Islet of Langerhans (tissue), 1 donor: ENCODE data around the gene GRK7.
A peak's percentile ranks its signal among the peaks of the same experiment; 100 is the strongest.

Experiments
- FAIRE-seq: peaks from one replicate; lab custom pipeline; 2011; peaks lifted over from hg19 to GRCh38; lab: Jason Lieb, UNC

The GRK7 gene, protein sequence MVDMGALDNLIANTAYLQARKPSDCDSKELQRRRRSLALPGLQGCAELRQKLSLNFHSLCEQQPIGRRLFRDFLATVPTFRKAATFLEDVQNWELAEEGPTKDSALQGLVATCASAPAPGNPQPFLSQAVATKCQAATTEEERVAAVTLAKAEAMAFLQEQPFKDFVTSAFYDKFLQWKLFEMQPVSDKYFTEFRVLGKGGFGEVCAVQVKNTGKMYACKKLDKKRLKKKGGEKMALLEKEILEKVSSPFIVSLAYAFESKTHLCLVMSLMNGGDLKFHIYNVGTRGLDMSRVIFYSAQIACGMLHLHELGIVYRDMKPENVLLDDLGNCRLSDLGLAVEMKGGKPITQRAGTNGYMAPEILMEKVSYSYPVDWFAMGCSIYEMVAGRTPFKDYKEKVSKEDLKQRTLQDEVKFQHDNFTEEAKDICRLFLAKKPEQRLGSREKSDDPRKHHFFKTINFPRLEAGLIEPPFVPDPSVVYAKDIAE (N-terminal part only)

DNA sequence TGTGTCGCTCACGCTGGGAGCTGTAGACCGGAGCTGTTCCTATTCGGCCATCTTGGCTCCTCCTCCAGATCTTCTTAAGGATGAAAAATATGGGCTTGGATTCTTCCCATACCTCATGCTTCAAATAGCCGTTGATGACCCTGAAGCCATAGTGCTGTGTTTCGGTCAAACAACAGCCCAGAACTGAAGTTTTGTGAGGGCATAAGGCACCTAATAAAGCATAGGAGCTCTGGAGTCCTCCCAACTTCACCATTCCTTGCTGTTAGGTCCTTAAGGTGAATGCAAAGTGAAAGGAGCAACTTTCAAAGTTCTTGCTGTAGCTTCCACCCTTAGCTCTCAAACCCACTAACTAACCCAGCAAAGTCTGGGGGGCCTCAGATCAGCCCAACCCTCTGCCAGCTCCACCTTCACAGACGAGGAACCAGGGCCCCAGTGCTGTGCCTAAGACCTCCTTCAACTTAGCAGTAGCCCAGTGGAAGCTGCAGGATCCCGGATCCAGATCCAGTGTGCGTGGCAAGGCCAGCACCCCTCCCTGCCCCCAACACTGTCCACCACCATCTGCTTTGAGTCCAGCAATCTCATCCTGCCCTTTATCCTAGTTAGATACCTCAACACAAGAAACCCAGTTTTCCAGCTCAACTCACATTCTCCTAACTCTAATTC lies at the start of gene GRK7:
Gene GRK7 (plus strand): TSS at position 321 of the 663 bp plus-strand sequence. CDS start 14,877 bp downstream, outside the sequence.
- FAIRE-seq = no peak

DNA sequence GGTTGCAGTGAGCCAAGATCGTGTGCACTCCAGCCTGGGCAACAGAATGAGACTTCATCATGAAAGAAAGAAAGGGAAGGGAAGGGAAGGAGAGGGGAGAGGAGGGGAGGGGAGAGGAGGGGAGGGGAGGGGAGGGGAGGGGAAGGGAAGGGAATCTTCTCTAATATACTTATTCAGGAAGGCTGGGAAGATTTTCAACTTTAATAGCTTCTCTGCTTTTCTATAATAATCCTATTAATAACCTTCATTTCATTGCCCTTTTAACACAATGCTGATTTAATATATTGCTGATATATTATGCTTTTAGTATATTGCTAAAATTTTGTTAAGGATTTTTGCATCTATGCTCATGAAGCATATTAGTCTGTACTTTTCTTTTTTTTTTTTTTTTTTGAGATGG lies 48.5 kb upstream of the GRK7 start:
- no peak for FAIRE-seq

DNA sequence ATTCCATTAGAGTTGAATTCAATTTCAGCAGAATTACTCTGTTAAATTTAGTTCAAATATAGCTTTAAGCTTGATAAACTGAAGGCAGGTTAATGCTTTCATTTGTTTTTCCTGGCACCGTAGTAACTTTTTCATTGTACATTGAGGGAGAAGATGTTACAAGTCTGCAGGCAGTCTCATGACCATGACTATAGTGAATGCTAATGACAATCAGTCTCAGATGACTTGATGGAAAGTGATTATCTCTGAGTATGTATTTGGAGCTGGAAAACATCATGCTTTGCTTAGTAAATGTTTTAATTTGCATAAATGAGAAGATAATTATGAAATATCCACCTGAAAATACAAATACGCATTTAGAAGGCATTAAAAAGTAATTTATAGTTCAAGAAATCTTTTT lies 41.1 kb upstream of the GRK7 start:
- FAIRE-seq = no peak

DNA sequence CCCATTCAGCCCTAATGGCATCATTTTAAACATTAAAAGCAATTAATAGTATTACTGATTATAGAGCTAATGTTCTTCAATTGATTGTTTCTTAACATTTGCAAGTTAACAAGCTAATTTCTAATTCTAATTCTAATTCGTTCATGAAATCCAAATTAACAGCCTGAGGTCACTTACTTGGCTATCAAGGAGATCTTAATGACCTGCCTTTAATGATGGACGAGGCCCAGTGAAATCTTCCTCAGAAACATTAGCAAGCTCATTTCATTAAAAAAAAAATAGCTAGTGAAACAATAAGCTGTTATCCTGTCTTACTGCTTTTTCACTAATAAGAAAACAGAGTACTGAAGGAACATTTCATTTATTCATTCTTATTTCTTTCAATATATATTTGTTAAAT lies 40.6 kb upstream of the GRK7 start:
- no peak for FAIRE-seq

DNA sequence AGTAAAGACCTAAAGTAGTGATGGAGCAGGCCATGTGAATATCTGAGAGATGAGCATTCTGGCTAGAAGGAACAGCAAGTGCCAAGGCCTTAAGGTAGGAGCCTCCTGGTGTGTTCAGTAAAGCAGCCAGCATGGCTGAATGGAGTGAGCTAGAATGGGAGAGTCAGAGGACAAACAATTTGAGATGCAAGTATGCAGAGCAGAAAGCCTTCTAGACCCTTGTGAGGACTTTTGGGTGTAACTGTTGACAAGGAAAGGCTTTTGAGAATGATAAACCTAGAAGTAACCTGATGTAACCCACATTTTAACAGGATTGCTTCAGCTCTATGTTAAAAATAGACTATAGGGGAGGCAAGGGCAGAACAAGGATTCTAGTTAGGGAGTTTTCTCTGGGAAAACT lies 40.0 kb upstream of the GRK7 start:
- no peak for FAIRE-seq

DNA sequence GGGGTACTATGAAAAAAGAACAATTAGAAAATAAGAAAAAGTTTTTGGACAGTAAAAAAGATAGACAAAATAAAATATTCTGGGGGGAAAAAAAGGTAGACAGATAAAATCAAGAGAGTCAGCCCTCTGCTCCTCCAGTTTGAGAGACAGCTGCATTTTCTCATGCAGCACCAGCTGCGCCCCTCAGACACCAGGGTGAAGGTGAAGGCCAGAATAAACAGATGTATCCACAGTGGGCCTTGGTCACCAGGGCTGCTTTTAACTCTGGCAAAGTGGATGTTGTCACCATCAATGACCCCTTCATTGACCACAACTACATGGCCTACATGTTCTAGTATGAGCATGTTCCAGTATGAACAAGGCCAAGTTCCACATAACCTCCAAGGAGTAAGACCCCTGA lies 39.0 kb upstream of the GRK7 start:
- FAIRE-seq = no peak

DNA sequence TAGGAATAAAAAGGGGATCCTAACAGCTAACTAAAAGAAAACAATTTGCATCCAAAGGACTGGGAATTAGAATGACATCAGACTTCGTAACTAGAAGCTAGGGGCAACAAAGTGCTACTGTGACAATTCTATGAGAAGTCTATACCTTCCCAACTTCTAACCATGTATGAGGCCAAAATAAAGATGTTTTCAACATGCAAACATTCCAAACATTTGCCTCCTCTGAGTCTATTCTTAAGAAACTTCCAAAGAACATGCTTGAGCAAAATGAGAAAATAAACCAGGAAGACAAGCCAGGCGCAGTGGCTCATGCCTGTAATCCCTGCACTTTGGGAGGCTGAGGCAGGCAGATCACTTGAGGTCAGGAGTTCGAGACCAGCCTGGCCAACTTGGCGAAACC lies 38.2 kb upstream of the GRK7 start:
- FAIRE-seq = no peak

DNA sequence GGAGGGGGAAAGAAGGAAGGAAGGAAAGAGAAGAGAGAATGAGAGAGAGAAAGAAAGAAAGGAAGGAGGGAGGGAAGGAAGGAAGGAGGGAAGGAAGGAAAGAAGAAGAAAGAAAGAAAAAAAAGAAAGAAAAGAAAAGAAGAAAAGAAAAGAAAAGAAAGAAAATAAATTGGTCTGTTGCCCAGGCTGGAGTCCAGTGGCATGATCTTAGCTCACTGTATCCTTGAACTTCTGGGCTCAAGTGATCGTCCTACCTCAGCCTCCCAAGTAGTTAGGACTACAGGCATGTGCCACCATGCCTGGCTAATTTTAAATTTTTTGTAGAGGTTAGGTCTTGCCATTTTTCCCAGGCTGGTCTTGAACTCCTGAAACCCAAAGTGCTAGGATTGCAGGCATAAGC lies 36.7 kb upstream of the GRK7 start:
- FAIRE-seq = no peak

DNA sequence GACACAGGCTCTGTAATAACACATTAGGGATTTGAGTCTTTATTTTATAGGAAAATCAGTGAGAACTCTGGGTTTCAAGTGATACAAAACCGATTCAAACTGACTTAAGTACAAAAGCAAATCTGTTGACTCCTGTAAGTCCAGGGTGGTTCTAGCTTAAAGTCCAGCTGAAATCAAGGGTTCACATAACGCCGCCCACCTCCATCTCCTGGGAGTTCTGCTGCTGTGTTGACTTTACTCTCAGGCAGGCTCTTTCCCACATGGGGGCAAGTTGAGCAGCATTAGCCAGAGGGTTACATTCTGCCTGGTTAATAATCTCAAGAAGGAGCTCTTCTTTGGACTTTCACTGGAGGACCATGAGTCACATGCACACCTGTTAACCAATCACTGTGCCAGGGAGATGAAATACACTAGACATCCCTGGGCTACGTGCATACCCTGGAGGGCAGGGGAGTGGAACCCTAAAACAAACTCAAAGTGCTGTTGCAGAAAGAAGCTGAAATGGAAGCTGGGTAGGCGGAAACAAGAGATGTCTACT lies 34.8 kb upstream of the GRK7 start:
- no peak for FAIRE-seq

DNA sequence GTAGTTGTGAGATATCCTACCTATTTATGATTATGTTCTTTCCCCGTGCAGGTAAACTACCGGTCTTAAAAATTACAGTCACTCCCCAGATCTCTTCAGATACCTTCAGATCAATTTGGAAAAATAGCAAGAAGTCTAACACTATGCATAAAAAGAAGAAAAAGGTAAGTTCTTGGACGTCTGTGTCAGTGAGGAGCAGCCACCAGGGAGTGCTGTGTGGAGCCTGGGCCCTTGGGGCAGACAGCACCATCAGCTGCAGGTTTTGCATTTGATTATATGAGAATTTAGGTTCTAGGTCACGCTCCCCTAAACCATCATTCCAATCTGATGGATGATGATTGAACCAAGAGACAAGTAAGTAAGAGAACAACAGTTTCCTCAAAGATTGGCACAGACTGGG lies 34.0 kb upstream of the GRK7 start:
- no peak for FAIRE-seq

DNA sequence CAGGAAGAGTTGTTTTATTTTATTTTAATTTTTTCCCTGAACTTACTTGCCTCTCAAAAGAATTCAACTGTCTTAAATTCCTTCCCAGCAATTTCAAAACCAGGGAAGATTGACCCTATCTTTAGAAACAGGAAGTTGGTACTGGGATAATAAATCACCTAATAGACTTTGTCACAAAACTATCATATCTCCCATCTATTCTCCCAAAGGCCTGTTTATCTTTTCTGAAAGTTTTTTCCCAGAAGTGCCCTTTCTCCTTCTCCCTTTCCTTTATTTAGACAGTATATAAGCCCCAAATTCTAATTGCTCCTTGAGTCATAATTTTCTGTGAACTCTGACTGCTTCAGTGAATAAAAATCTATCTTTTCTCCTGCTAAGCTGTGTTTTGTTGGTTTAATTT lies 28.0 kb upstream of the GRK7 start:
- no peak for FAIRE-seq

DNA sequence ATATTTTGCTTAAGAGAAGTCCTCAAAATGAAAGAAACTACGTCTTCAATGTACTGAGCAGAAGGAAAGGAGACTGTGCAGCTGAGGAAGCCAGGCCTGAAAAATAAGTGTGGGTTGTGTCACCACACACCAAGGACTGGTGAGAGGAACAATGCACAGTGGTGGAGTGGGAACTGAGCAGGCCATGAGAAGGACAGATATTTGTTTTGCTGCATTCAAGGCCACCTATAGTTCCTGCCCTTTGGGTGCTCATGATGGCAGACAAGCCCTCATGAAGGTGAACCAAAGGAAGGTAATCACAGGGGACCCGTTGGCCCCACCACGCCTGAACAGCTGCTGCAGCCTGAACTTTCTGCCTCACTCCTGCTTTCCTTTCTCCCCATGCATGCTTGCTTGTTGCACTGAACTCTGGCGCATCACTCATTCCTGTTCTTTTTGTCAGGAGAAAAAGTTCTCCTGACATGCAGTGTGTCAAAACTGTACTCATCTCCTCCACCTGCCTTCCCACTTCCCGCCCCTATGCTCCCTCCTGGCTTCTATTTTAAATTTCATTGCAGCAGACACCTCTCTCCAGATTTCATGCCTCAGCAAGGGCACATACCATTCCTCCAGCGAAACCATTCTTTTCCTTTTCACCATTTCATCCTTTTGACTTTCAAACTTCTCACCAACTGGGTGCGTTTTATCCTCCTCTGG lies 27.3 kb upstream of the GRK7 start:
- FAIRE-seq = no peak

DNA sequence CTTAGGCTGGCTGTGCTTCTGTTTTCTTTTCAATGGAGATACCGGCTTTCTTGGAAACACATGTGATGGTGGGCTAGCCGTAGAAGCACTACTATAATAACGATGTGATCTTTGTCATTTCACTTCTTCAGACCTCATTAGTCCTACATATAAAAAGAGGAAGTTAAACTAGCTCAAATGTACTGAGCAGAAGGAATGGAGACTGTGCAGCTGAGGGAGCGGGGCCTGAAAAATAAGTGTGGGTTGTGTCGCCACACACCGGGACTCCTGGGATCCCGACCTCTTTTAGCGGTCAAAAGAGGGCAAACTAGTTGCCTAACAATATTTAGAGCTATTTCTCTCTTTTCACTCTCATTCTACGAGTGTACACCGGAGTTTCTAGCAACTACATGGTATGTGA lies 26.1 kb upstream of the GRK7 start:
- FAIRE-seq = no peak

DNA sequence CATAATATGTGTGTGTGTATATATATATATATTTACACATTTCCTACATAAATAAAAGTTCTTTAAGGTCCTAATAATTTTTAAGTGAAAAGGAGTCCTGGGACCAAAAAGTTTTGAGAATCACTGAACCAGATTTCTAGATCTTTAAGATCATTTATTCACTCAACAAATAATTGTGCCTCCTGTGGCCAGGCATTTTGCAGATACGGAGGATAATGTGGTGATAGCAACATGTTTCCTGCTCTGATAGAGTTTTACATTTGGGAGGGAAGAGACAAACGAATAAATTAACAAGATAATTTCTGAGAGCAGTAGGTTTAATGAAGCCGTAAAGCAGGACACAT lies 25.6 kb upstream of the GRK7 start:
- FAIRE-seq = no peak

DNA sequence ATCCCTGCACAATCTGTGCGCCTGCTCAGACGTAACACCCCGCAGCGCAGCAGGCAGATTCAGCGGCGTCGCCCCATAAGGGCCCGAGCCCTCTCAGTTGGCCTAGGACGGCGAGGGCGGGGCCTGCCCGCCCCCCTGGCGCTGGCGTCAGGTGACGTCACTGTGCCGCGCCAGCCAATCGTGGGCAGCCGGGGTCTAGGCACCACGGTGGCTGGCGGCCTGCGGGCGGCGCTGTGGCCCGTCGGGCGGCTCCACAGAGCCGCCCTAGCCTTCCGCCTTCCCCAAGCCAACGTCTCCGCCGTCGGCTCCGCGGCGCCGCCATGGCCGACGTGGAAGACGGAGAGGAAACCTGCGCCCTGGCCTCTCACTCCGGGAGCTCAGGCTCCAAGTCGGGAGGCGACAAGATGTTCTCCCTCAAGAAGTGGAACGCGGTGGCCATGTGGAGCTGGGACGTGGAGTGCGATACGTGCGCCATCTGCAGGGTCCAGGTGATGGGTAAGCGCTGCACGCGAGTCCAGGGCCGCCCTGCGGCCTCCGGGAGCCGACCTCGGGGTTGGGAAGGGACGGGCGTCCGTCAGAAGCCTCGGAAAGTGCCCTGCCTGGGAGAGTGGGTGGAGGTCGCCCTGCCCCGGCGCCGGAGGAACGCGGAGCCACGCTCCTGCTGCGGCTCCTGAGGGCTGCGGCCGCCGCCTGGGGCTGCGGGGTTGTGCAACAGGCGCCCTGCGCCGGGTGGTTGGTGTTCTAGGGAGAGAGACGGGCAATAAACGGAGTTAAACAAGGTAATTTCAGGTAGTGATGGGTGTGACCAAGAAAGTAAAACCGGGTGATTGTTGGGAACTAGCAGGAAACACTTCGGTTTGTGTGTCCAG lies 25.0 kb upstream of the GRK7 start, which contains the start of gene RNF7:
Gene RNF7 (plus strand): TSS at position 277 of the 869 bp plus-strand sequence. CDS start 44 bp downstream, at position 321.
- FAIRE-seq = no peak

DNA sequence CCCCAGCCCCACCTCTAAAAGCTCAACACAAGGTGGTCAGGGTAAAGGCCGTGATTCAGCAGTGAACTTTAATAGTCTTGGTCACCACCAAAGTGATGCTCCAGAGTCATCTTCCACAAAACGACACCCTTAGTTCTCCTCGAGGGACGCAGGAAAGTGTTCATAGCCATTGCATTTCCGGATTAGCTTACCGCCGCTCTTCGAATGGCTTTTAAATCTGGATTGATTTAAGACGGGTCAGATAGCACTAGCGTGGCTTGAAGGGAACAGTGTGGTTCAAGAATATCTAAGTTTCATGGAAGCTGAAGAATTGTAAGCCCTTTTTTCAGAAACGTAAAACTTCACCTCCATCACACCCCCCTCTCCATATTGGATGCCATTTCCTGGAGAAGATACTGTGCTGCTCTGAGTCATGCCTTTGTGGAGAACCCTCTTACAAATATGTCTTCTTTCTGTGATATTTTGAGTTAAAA lies 24.3 kb upstream of the GRK7 start:
- FAIRE-seq = peak; percentile 85

DNA sequence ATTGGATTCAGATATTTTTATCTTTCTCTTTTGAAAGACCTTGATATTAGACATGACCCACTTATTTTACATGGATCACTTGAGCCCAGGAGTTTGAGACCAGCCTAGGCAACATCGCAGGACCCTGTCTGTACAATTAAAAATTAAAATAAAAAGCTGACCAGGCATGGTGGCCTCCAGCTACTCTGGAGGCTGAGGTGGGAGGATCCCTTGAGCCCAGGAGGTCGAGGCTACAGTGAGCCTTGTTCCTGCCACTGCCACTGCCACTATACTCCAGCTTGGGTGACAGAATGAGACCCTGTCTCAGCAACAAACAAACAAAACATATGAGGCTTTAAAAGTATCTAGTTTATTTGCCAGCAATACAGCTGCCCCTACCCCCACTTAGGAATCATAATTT lies 23.5 kb upstream of the GRK7 start:
- FAIRE-seq = no peak

DNA sequence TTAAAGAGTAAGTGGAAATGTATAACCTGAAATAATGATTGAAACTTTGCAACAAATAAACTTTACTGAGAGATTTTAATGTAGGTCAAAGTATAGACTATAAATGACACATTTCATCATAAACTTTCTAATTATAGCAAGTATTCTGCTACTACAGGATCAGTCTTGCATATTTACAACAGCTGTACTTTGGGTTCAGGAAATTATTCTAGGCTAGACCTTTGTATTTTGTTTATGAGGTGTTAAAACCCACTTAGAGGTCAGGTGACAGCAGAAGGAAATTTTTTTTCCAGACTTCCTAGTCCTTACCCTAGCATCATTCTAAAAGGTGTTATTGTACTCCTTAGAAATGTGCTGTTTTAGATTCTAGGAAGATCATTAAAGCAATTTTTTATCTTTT lies 22.9 kb upstream of the GRK7 start:
- FAIRE-seq = peak; percentile 71

DNA sequence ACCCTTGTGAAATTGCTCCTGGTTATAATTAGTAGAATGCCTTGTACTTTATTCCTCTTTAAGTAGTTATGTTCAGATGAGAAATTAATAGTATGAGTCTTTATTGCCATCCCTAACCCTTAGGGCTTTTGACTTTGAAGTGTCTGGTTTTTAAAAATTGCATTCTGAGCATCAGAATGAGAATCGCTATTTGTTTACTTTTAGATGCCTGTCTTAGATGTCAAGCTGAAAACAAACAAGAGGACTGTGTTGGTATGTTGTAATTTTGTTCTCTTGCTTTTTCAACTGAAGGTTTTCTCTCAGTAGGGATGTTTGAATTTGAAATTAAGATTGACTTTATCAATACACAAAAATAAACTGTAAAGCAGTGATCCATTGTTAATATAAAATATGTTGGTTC lies 19.9 kb upstream of the GRK7 start:
- FAIRE-seq = no peak

DNA sequence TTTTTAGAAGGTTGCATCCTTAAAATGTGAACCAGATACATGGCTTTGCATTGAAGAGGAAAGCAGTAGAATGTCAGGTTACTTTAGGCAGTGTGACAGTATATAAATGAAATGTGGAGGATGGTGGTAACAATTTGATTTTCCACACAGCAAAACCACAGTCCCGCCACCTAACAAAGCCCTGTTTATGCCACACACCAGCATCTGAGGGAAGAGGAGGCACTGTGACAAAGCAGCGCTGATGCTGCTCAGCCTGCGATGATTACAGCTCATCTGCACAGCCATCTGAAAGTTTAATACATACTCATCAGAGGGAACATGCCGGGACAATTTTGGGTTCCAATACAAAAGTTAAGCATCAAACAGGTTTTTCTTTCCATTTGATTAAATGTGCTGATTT lies 16.2 kb upstream of the GRK7 start:
- FAIRE-seq = no peak

DNA sequence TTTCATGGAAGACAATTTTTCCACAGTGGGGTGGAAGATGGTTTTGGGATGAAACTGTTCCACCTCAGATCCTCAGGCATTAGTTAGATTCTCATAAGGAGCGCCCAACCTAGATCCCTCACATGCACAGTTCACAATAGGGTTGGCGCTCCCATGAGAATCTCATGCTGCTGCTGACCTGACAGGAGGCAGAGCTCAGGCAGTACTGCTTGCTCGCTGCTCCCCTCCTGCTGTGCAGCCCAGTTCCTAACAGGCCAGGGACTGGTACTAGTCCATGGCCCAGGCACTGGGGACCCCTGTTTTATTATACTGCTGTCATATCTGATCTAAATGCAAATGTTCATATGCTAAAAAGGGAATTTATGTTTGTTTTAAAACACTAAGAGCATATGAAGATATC lies 9.8 kb upstream of the GRK7 start:
- no peak for FAIRE-seq

DNA sequence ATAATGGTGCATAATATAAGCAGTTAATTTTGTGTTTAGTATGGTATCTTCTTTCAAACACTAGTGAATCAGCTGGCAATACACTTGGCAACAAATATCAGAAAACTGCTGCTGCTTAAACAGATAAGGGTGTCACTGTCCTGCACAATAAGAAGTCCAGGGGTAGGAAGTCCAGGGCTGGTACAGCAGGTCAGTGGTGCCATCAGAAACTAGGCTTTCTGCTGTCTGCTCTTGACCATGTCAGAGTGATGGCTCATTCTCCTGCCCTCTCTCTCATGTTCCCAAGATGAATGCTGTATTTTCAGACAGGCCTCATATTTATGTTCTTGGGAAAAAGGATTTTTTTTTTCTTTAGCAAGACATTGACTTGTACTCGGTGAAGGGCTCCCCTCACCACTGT lies 9.2 kb upstream of the GRK7 start:
- FAIRE-seq = no peak
